ENCODE measurements around the gene CEACAM19. TPM values are rescaled to one million over a fixed set of nuclear protein-coding genes. Genes with fewer than 3 reads are reported as not detected.
"Not testable (repeated sequence)": the region's sequence is repeated elsewhere in the genome, so short reads cannot be mapped to it uniquely, and the experiment has no call there.

Gene CEACAM19, protein sequence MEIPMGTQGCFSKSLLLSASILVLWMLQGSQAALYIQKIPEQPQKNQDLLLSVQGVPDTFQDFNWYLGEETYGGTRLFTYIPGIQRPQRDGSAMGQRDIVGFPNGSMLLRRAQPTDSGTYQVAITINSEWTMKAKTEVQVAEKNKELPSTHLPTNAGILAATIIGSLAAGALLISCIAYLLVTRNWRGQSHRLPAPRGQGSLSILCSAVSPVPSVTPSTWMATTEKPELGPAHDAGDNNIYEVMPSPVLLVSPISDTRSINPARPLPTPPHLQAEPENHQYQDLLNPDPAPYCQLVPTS
- 0.12 and 0.20 TPM in 2 replicates for total RNA-seq (2014; rRNA removed; shearing (Covaris generic))

DNA sequence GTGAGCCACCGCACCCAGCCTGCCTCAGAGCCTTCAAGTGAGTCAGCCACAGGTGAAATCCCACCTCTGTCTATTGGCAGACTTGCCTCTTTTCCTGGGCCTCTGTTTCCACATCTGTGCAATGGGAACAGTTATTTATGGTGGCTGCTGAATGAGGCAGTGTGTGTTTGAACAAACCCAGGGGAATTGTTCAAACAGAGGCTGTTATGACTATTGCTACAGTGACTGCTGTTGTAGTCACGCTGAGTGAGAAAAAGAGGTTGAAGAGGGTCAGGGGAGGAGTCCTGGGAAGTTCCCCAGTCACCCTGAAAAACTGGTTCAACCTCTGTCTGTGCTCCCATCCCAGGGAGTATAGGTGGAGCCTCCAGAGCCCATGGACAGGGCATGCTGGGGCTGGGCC is at the start of gene CEACAM19:
TSS of gene CEACAM19 (plus strand) at position 83 of the 400 bp plus-strand sequence. CDS start 450 bp downstream, outside the sequence.
- DNase-seq (ENCODE audit: low read depth): no peak

- peak; percentile 49 for DNase-seq (ENCODE audit: low read depth)
These were observed 48.2 kb upstream of the CEACAM19 start for GRCh38 chr19:44623080-44623479.

DNA sequence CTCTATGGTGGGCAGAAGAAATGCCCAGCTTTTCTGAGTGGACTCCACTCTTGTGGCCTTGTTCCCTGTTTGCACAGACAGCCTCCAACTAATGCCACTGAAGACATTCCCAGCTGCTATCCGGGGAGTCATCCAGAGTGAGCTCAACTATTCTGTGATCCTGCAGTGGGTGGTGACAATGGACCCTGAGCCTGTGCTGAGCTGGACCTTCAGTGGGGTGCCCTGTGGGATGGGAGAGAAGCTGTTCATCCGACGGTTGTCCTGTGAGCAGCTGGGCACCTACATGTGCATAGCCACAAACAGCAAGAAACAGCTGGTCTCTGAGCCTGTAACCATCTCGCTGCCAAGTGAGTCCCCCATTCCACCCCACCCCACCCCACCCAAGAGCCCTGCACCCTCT is 47.7 kb upstream of the CEACAM19 start:
- no peak for DNase-seq (ENCODE audit: low read depth)

- DNase-seq (ENCODE audit: low read depth): no peak
These were observed 46.4 kb upstream of the CEACAM19 start for GRCh38 chr19:44624840-44625354.

DNA sequence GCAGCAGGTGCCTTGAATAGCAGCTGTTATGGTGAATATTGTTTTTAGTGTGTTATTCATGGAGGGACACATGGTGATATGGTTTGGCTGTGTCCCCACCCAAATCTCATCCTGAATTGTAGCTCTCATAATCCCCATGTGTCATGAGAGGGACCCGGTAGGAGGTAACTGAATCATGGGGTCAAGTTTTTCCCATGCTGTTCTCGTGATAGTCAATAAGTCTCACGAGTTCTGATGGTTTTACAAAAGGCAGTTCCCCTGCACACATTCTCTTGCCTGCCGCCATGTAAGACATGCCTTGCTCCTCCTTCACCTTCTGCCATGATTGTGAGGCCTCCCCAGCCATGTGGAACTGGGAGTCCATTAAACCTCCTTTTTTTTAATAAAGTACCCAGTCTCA is 45.6 kb upstream of the CEACAM19 start:
- not testable (repeated sequence) for DNase-seq (ENCODE audit: low read depth)

- DNase-seq (ENCODE audit: low read depth): peak; percentile 94
These were observed 45.1 kb upstream of the CEACAM19 start for GRCh38 chr19:44626048-44626624.

DNA sequence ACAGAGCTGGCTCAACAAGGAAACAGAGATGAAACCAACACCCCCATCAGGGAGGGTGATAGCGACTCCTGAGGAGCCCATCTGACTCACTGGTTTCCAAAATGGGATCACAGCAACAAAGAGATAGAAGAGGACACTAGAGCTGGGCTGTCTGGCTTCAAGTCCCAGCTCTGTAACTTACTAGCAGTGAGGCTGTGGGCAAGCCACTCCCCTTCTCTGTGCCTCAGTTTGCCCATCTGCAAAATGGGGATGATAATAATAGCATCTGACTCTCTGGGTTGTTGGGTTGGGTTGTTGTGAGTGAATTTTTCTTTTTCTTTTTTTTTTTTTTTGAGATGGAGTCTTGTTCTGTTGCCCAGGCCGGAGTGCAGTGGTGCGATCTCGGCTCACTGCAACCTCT is 43.7 kb upstream of the CEACAM19 start:
- no peak for DNase-seq (ENCODE audit: low read depth)

DNA sequence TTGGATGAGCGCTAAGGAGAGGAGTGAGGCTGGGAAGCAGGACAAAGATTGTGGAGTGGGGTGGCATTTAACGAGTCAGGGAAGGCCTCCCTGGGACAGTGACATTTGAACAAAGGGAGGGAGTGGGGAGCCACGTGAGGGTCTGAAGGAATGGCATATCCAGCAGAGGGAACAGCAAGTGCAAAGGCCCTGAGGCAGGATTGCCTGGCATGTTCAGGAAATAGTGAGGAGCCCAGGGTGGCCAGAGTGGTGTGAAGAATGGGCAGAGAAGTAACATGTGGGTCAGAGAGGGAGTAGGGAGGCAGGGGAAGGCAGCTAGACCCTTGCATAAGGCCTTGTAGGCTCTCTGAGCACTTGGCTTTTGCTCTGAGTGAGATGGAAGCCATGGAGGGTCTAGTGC is 42.5 kb upstream of the CEACAM19 start:
- DNase-seq (ENCODE audit: low read depth): no peak

GRCh38 chr19:44631611-44632010 is 39.7 kb upstream of the CEACAM19 start:
- peak; percentile 74 for DNase-seq (ENCODE audit: low read depth)

DNA sequence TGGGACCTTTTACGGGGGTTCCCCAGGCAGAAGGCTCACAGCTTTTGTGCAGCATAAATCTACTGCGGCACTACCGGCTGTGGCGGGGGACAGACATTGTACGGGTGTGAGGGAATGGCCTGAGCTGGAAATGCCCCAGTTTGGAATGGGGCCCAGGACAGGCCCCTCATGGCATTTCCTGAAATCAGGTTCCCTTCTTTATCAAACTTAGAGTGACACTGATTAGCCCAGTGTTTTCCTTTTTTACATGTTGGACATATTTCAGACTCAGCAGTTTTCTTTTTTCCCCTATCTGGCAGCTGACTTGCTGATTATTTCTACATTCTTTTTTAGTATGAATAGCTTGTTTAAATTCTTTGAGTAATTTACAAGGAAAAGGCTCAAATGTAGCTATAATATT is 37.2 kb upstream of the CEACAM19 start:
- DNase-seq (ENCODE audit: low read depth): not testable (repeated sequence)

DNA sequence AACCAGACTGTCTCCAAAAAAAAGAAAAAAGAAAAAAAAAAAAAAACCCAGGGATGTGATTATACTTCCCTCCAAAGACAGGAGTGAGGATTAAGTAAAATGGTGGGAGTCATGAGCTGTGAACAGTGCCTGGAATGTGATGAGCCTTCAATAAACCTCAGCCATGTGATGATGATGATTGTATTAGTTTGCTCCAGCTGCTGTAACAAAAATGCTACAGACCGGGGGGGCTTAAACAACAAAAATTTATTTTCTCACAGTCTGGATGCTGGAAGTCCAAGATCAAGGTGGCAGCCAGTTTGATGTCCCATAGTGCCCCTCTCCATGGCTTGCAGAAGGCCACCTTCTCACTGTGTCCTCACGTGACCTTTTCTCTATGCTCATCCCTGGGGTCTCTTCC is 36.5 kb upstream of the CEACAM19 start:
- no peak for DNase-seq (ENCODE audit: low read depth)

DNA sequence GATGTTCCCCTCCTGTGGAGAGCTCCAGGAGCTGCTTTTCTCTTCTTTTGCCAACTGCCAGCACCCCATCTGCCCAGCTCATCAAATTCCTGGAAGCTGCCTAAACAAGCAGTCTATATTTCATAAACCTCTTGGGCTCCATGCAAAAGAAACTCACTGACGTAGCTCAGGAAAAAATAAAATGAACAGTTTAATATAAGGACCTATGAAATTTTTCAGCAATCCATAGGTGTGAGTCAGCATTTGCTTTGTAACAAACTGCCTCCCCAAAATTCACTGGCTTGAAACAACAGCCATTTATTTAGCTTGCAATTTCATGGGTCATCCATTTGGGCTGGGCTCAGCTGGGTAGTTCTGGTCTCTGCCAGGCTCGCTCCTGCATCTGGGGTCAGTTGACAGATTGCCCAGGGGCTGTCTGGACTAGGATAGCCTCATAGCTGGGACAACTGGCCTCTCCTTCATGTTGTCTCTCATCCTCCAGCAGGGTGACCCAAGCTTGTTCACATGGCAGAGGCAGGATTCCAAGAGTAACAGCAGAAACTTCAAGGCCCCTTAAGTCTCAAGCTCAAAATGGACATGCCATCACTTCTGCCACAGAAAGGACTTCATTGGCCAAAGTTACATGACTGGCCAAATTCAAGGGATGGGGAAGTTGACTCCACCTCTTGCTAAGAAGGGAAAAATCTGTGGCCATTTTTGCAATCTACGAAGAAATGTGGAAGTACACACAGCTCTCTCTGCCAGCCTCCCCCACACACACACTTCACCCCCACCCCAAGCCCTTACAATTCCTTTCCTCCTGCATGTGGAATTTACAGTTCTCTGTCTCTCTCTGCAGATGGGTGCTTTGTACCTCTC is 35.5 kb upstream of the CEACAM19 start:
- peak; percentile 74 for DNase-seq (ENCODE audit: low read depth)

DNA sequence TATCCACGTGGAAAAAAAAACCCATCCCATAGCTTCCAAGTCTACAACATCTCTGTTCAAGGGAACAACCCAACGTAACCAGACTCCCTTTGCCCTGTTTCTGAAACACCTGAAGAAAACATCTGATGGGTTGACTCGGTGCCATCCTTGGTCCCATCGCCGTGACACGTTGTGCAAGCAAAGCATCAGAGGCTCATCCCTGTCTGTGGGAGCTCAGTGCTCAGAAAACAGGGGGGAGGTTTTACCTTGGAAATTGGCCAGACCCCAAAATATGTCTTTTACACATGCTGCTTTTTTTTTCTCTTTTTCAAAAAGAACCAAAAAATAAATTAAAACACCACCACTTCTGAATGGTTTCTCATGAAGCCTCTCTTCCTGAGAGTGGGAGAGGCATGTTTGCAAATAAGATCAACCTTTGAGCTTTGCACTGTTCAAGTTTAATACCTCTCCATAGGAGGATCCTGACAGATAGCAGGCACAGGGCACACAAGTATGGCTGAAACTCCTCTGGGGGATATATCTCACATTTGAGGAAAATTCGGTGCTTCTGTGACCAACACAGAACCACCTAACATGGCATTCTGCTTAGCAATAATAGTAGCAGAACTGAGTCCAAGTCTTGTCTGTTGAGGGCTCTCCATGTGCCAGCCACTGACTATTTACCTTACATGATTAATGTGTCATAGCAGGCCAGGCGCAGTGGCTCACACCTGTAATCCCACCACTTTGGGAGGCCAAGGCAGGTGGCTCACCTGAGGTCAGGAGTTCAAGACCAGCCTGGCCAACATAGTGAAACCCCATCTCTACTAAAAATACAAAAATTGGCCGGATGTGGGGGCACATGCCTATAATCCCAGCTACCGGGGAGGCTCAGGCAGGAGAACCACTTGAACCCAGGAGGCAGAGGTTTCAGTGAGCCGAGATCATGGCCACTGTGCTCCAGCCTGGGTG is 34.6 kb upstream of the CEACAM19 start:
- DNase-seq (ENCODE audit: low read depth): no peak

GRCh38 chr19:44637390-44637764 is 33.9 kb upstream of the CEACAM19 start:
- no peak for DNase-seq (ENCODE audit: low read depth)

DNA sequence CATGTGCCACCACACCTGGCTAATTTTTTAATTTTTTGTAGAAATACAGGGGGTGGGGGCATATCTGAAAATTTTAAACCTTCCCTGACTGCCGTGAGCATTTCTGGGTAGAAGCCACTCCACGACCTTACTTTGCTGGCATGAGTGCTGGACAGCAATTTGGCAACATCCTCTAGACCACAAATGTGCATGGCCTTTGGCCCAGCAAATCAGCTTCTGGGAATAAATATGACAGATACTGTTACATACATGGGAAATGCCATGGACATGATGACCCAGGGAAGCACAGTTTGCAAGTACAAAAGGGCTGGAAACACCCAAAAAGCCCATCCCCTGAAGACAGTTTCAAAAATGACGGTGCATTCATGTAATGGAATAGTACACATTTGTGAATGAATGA is 30.8 kb upstream of the CEACAM19 start:
- DNase-seq (ENCODE audit: low read depth): peak; percentile 76

GRCh38 chr19:44641501-44642265 is 29.6 kb upstream of the CEACAM19 start:
- DNase-seq (ENCODE audit: low read depth): no peak

DNA sequence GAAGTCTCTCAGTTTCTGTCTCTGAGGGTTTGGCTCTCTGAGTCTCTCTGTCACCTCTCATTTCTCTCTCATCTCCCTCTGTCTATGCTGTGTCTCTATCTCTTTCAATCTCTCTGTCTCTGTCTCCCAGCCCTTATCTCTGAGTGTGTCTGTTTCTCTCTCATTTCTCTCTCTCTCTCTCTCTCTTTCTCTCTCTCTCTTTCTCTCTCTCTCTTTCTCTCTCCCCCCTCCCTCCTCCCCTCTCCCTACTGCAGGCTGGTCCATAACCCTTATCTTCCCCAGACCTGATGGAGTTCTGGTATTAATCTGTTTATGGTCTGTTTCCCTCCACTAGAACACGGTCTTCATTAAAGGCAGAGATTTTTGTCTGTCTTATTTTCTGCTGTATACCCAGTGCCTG is 28.9 kb upstream of the CEACAM19 start:
- no peak for DNase-seq (ENCODE audit: low read depth)

GRCh38 chr19:44643605-44644401 is 27.5 kb upstream of the CEACAM19 start, which contains the start of gene PVR:
Gene PVR, plus strand, starts transcription at chr19:44643910. Its CDS starts 187 bp downstream, at chr19:44644097.
- DNase-seq (ENCODE audit: low read depth): peak; percentile 81

GRCh38 chr19:44644402-44645016 is 26.8 kb upstream of the CEACAM19 start:
- peak; percentile 38 for DNase-seq (ENCODE audit: low read depth)
